ENCODE data around the gene FMN2.

FMN2 gene

GRCh38 chr1:240401731-240402130 is 310.0 kb downstream of the FMN2 start:
- peak; percentile 24 for ATAC-seq
- TF ChIP-seq PATZ1 (CRISPR knock-in tag; IDR thresholded peaks at IDR 0.05; ENCODE audit: borderline replicate concordance) (no peak), POU6F1 (CRISPR knock-in tag; IDR thresholded peaks at IDR 0.05; ENCODE audit: borderline replicate concordance, low read depth) (no peak), SNAI2 (CRISPR knock-in tag; IDR thresholded peaks at IDR 0.05) (no peak), ESRRG (CRISPR knock-in tag; IDR thresholded peaks at IDR 0.05) (no peak), CSDC2 (CRISPR knock-in tag; IDR thresholded peaks at IDR 0.05) (no peak), TOX (CRISPR knock-in tag; IDR thresholded peaks at IDR 0.05; ENCODE audit: borderline replicate concordance) (no peak)

- TF ChIP-seq ARNTL (CRISPR knock-in tag; IDR thresholded peaks at IDR 0.05; ENCODE audit: borderline replicate concordance, low read depth) (no peak), ZFP30 (CRISPR knock-in tag; IDR thresholded peaks at IDR 0.05) (no peak), ZC3H10 (CRISPR knock-in tag; IDR thresholded peaks at IDR 0.05) (no peak), TCF4 (CRISPR knock-in tag; IDR thresholded peaks at IDR 0.05; ENCODE audit: borderline replicate concordance) (no peak), GLIS3 (CRISPR knock-in tag; IDR thresholded peaks at IDR 0.05) (no peak), RARB (CRISPR knock-in tag; IDR thresholded peaks at IDR 0.05) (no peak), CREB5 (CRISPR knock-in tag; IDR thresholded peaks at IDR 0.05; ENCODE audit: low read depth) (no peak), CSDC2 (CRISPR knock-in tag; IDR thresholded peaks at IDR 0.05) (no peak)
- peak; percentile 68 for ATAC-seq
These were observed 310.6 kb downstream of the FMN2 start for GRCh38 chr1:240402326-240402725.

- no peak for ATAC-seq
- no peak for TF ChIP-seq ESRRG (CRISPR knock-in tag; IDR thresholded peaks at IDR 0.05)
- TF ChIP-seq SNAI2 (CRISPR knock-in tag; IDR thresholded peaks at IDR 0.05), result no peak
- TF ChIP-seq ZFP30 (CRISPR knock-in tag; IDR thresholded peaks at IDR 0.05), result no peak
- TF ChIP-seq ARNTL (CRISPR knock-in tag; IDR thresholded peaks at IDR 0.05; ENCODE audit: borderline replicate concordance, low read depth), result no peak
- TF ChIP-seq ZFP3 (CRISPR knock-in tag; IDR thresholded peaks at IDR 0.05), result no peak
- no peak for TF ChIP-seq PATZ1 (CRISPR knock-in tag; IDR thresholded peaks at IDR 0.05; ENCODE audit: borderline replicate concordance)
- no peak for TF ChIP-seq TCF4 (CRISPR knock-in tag; IDR thresholded peaks at IDR 0.05; ENCODE audit: borderline replicate concordance)
- TF ChIP-seq ZNF565 (CRISPR knock-in tag; conservative IDR thresholded peaks at IDR 0.05; ENCODE audit: low read depth), result no peak
- no peak for TF ChIP-seq ISL1 (CRISPR knock-in tag; IDR thresholded peaks at IDR 0.05)
- TF ChIP-seq POU6F1 (CRISPR knock-in tag; IDR thresholded peaks at IDR 0.05; ENCODE audit: borderline replicate concordance, low read depth), result no peak
- no peak for TF ChIP-seq ZNF8 (CRISPR knock-in tag; IDR thresholded peaks at IDR 0.05)
- no peak for TF ChIP-seq PPARA (CRISPR knock-in tag; IDR thresholded peaks at IDR 0.05; ENCODE audit: borderline replicate concordance)
- TF ChIP-seq BACH2 (CRISPR knock-in tag; IDR thresholded peaks at IDR 0.05; ENCODE audit: borderline replicate concordance), result no peak
- TF ChIP-seq CSRNP3 (CRISPR knock-in tag; IDR thresholded peaks at IDR 0.05), result no peak
- TF ChIP-seq CREB5 (CRISPR knock-in tag; IDR thresholded peaks at IDR 0.05; ENCODE audit: low read depth), result no peak
- TF ChIP-seq TOX (CRISPR knock-in tag; IDR thresholded peaks at IDR 0.05; ENCODE audit: borderline replicate concordance), result no peak
These were observed 312.6 kb downstream of the FMN2 start for GRCh38 chr1:240404286-240404685.
